ENCODE data around the gene SGO2. TPM values are rescaled to one million over a fixed set of nuclear protein-coding genes. Genes with fewer than 3 reads are reported as not detected.
A peak's percentile ranks its signal among the peaks of the same experiment; 100 is the strongest.

SGO2 gene
- total and polyA plus RNA-seq, 2 of the 13 experiments (the other 11 are each of a cell fraction or from before 2014, with no cell fraction given) = 5.1 to 16.2 TPM

- TF ChIP-seq ARID5B (CRISPR knock-in tag; IDR thresholded peaks at IDR 0.05) = peak; percentile 48; the same call in 1 of the 2 replicates
- TF ChIP-seq ZNF549 (CRISPR knock-in tag; IDR thresholded peaks at IDR 0.05) = no peak
- no peak for TF ChIP-seq ZFP82 (CRISPR knock-in tag; IDR thresholded peaks at IDR 0.05; ENCODE audit: borderline replicate concordance)
- TF ChIP-seq KAT2B (IDR thresholded peaks at IDR 0.05; ENCODE audit: borderline replicate concordance, low read depth, low read length) = no peak
- no peak for TF ChIP-seq POLR2AphosphoS5 (IDR thresholded peaks at IDR 0.05; ENCODE audit: low read depth, low read length)
- no peak for TF ChIP-seq CREB1 (IDR thresholded peaks at IDR 0.05)
- TF ChIP-seq CREB1 (CRISPR knock-in tag; IDR thresholded peaks at IDR 0.05) = 0 out of 2 replicates have a peak, but pooled peaks have one; percentile 21
- TF ChIP-seq WIZ (CRISPR knock-in tag; IDR thresholded peaks at IDR 0.05) = no peak
- TF ChIP-seq PRDM15 (CRISPR knock-in tag; IDR thresholded peaks at IDR 0.05) = no peak
- no peak for TF ChIP-seq SNAPC2 (CRISPR knock-in tag; IDR thresholded peaks at IDR 0.05)
- TF ChIP-seq ZSCAN20 (CRISPR knock-in tag; IDR thresholded peaks at IDR 0.05; ENCODE audit: borderline replicate concordance) = no peak
- TF ChIP-seq YEATS2 (CRISPR knock-in tag; IDR thresholded peaks at IDR 0.05; ENCODE audit: borderline replicate concordance) = 0 out of 2 replicates have a peak, but pooled peaks have one; percentile 34
- TF ChIP-seq ARNT (IDR thresholded peaks at IDR 0.05) = no peak
- no peak for TF ChIP-seq SMARCC2 (IDR thresholded peaks at IDR 0.05)
- TF ChIP-seq KAT8 (CRISPR knock-in tag; IDR thresholded peaks at IDR 0.05) = no peak
- TF ChIP-seq HCFC1 (IDR thresholded peaks at IDR 0.05; ENCODE audit: low read depth, low read length) = no peak
- no peak for TF ChIP-seq KDM3A (CRISPR knock-in tag; IDR thresholded peaks at IDR 0.05; ENCODE audit: low read depth)
- TF ChIP-seq CENPX (CRISPR knock-in tag; IDR thresholded peaks at IDR 0.05) = no peak
- 0 out of 2 replicates have a peak, but pooled peaks have one; percentile 16 for TF ChIP-seq PATZ1 (CRISPR knock-in tag; IDR thresholded peaks at IDR 0.05)
- TF ChIP-seq KDM5A (IDR thresholded peaks at IDR 0.05; ENCODE audit: borderline replicate concordance, low read length) = no peak
- no peak for TF ChIP-seq CERS6 (CRISPR knock-in tag; IDR thresholded peaks at IDR 0.05)
These were observed 66.5 kb downstream of the SGO2 start (continued) for GRCh38 chr2:200592406-200593075.

Data from HepG2 (cell line).